Astrocyte (in vitro differentiated cells and primary cell): ENCODE results near the gene ZNF268. TPM values are rescaled to one million over a fixed set of nuclear protein-coding genes. Genes with fewer than 3 reads are reported as not detected.

Source experiments
- DNase-seq: peaks from one replicate; pipeline ENCODE4 v3.0.0-alpha.2; 2010; ENCODE audit warnings: low read depth
- FAIRE-seq: peaks from 2 replicates; lab custom pipeline; 2011; peaks lifted over from hg19 to GRCh38; lab: Jason Lieb, UNC
- H2AFZ ChIP-seq: 2 replicates; pipeline ENCODE4 v1.6.0; 2012; ENCODE audit warnings: low read depth, low read length, inconsistent platforms
- H3K27ac ChIP-seq: 2 replicates; pipeline ENCODE4 v1.5.1; 2011; ENCODE audit warnings: low read depth, low read length, inconsistent platforms
- H3K27me3 ChIP-seq: 2 replicates; pipeline ENCODE4 v1.6.0; 2011; ENCODE audit warnings: low read length, inconsistent platforms; ENCODE audit not compliant: insufficient read depth
- H3K36me3 ChIP-seq: 2 replicates; pipeline ENCODE4 v1.5.1; 2011; ENCODE audit warnings: low read length, inconsistent platforms; ENCODE audit not compliant: insufficient read depth
- H3K4me1 ChIP-seq: 2 replicates; pipeline ENCODE4 v1.5.1; 2011; ENCODE audit warnings: low read length, inconsistent platforms; ENCODE audit not compliant: insufficient read depth
- H3K4me2 ChIP-seq: 2 replicates; pipeline ENCODE4 v1.6.0; 2012; ENCODE audit warnings: low read length, inconsistent platforms
- H3K4me3 ChIP-seq: 2 replicates; pipeline ENCODE4 v1.5.1; 2011; ENCODE audit warnings: low read depth, mild to moderate bottlenecking, low read length, inconsistent platforms; ENCODE audit not compliant: insufficient read depth
- H3K79me2 ChIP-seq: 2 replicates; pipeline ENCODE4 v1.6.0; 2012; ENCODE audit warnings: mild to moderate bottlenecking, low read length, inconsistent platforms; ENCODE audit not compliant: insufficient read depth
- H3K9ac ChIP-seq: 2 replicates; pipeline ENCODE4 v1.6.0; 2012; ENCODE audit warnings: mild to moderate bottlenecking, low read length, inconsistent platforms
- H3K9me3 ChIP-seq: 2 replicates; pipeline ENCODE4 v1.5.1; 2012; ENCODE audit warnings: low read depth, mild to moderate bottlenecking, low read length, inconsistent platforms; ENCODE audit not compliant: insufficient read depth
- H4K20me1 ChIP-seq: 2 replicates; pipeline ENCODE4 v1.6.0; 2012; ENCODE audit warnings: low read length, inconsistent platforms; ENCODE audit not compliant: insufficient read depth
- H3K27ac Mint-ChIP-seq: one replicate; pipeline ENCODE4 v1.8.0; 2021; ENCODE audit warnings: mild to moderate bottlenecking, mixed read lengths; ENCODE audit not compliant: unreplicated experiment
- H3K27me3 Mint-ChIP-seq: one replicate; pipeline ENCODE4 v1.8.0; 2021; ENCODE audit warnings: low read depth, mixed read lengths; ENCODE audit not compliant: unreplicated experiment
- H3K36me3 Mint-ChIP-seq: one replicate; pipeline ENCODE4 v1.8.0; 2021; ENCODE audit warnings: low read depth, mixed read lengths; ENCODE audit not compliant: unreplicated experiment
- H3K4me1 Mint-ChIP-seq: one replicate; pipeline ENCODE4 v1.8.0; 2021; ENCODE audit warnings: low read depth, mixed read lengths; ENCODE audit not compliant: unreplicated experiment
- H3K4me3 Mint-ChIP-seq: one replicate; pipeline ENCODE4 v1.8.0; 2021; ENCODE audit warnings: mild to moderate bottlenecking, moderate library complexity, mixed read lengths; ENCODE audit not compliant: unreplicated experiment
- H3K9me3 Mint-ChIP-seq: one replicate; pipeline ENCODE4 v1.8.0; 2021; ENCODE audit warnings: mild to moderate bottlenecking, mixed read lengths; ENCODE audit not compliant: unreplicated experiment
- EZH2 ChIP-seq: IDR thresholded peaks from 2 replicates; pipeline ENCODE4 v1.6.1; 2012; ENCODE audit warnings: mild to moderate bottlenecking, low read length, inconsistent platforms; ENCODE audit not compliant: insufficient read depth
- total RNA-seq: library from RNA; stranded (reverse); gene quantifications from 2 replicates; pipeline ENCODE4 v1.2.1, GENCODE V29; 2021
- TF ChIP-seq, protein P1 (sequence below): IDR thresholded peaks from 2 replicates; pipeline ENCODE4 v1.5.1; 2011; ENCODE audit warnings: low read depth, mild to moderate bottlenecking, inconsistent platforms, low read length, moderate library complexity; ENCODE audit not compliant: insufficient read depth

ZNF268 gene
- total RNA-seq, 1 donor from 2014 or later = 21.0 TPM

DNA sequence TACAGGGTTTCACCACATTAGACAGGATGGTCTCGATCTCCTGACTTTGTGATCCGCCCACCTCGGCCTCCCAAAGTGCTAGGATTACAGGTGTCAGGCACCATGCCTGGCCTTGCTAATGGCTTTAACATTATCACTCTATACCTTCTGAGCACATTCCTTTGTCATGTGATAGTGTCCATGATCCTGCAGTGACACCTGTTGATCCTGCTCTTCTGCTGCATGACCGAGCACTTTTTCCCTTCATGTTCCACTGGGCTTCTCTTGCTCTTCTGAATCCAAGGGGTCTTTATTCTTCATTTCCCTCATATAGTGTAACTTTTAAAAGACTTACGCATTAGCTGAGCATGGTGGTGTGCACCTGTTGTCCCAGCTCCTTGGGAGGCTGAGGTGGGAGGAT is 11.6 kb downstream of the ZNF268 start:
- H3K79me2 ChIP-seq = no peaks in the 10 kb centered on the region
- FAIRE-seq (no peak), DNase-seq (no peak)
- no peaks in the 10 kb centered on the region for H3K27me3 Mint-ChIP-seq
- H3K9ac ChIP-seq = no peak overlapping the region
- no peak overlapping the region for H3K27ac Mint-ChIP-seq
- H3K4me1 ChIP-seq = no peaks in the 10 kb centered on the region
- no peak overlapping the region for H3K4me3 ChIP-seq
- peaks cover 58% of the 10 kb centered on the region for H3K9me3 Mint-ChIP-seq
- no peak overlapping the region for H2AFZ ChIP-seq
- H3K27ac ChIP-seq = no peak overlapping the region
- peaks cover 65% of the 10 kb centered on the region for H3K36me3 ChIP-seq
- H3K36me3 Mint-ChIP-seq = peaks cover 81% of the 10 kb centered on the region
- H3K4me3 Mint-ChIP-seq = no peak overlapping the region
- H3K9me3 ChIP-seq = peaks cover 64% of the 10 kb centered on the region
- H3K27me3 ChIP-seq = no peaks in the 10 kb centered on the region
- H4K20me1 ChIP-seq = no peaks in the 10 kb centered on the region
- no peak for TF ChIP-seq EZH2
- TF ChIP-seq, protein P1, sequence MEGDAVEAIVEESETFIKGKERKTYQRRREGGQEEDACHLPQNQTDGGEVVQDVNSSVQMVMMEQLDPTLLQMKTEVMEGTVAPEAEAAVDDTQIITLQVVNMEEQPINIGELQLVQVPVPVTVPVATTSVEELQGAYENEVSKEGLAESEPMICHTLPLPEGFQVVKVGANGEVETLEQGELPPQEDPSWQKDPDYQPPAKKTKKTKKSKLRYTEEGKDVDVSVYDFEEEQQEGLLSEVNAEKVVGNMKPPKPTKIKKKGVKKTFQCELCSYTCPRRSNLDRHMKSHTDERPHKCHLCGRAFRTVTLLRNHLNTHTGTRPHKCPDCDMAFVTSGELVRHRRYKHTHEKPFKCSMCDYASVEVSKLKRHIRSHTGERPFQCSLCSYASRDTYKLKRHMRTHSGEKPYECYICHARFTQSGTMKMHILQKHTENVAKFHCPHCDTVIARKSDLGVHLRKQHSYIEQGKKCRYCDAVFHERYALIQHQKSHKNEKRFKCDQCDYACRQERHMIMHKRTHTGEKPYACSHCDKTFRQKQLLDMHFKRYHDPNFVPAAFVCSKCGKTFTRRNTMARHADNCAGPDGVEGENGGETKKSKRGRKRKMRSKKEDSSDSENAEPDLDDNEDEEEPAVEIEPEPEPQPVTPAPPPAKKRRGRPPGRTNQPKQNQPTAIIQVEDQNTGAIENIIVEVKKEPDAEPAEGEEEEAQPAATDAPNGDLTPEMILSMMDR = no peak
- no peak overlapping the region for H3K4me2 ChIP-seq
- no peaks in the 10 kb centered on the region for H3K4me1 Mint-ChIP-seq

DNA sequence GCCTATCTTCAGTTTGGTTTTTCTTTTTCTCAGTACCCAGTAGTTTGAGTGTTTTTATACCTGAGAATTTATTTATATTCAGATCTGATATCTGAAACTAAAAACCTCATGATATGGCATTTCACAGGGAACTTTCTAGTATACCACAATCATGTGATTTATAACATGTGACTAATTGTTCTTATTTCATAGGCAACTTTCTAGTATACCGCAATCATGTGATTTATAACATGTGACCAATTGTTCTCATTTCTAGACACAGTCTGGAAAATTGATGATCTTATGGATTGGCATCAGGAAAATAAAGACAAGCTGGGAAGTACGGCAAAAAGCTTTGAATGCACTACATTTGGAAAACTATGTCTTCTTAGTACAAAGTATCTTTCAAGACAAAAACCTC is 20.6 kb downstream of the ZNF268 start:
- no peaks in the 10 kb centered on the region for H3K27me3 ChIP-seq
- H3K27ac ChIP-seq = no peak overlapping the region
- no peak overlapping the region for H3K4me3 ChIP-seq
- no peak overlapping the region for H3K4me2 ChIP-seq
- Mint-ChIP-seq H3K4me1 (no peaks in the 10 kb centered on the region), H3K36me3 (peaks cover 66% of the 10 kb centered on the region), H3K9me3 (peaks cover 69% of the 10 kb centered on the region), H3K27me3 (no peaks in the 10 kb centered on the region), H3K27ac (no peak overlapping the region), H3K4me3 (no peak overlapping the region)
- no peaks in the 10 kb centered on the region for H3K79me2 ChIP-seq
- H3K9ac ChIP-seq = no peak overlapping the region
- H3K9me3 ChIP-seq = peaks cover 49% of the 10 kb centered on the region
- TF ChIP-seq EZH2 = no peak
- TF ChIP-seq, protein P1 = no peak
- H3K36me3 ChIP-seq = peaks cover 29% of the 10 kb centered on the region
- DNase-seq (no peak), FAIRE-seq (no peak)
- no peaks in the 10 kb centered on the region for H4K20me1 ChIP-seq
- no peak overlapping the region for H2AFZ ChIP-seq
- no peaks in the 10 kb centered on the region for H3K4me1 ChIP-seq

DNA sequence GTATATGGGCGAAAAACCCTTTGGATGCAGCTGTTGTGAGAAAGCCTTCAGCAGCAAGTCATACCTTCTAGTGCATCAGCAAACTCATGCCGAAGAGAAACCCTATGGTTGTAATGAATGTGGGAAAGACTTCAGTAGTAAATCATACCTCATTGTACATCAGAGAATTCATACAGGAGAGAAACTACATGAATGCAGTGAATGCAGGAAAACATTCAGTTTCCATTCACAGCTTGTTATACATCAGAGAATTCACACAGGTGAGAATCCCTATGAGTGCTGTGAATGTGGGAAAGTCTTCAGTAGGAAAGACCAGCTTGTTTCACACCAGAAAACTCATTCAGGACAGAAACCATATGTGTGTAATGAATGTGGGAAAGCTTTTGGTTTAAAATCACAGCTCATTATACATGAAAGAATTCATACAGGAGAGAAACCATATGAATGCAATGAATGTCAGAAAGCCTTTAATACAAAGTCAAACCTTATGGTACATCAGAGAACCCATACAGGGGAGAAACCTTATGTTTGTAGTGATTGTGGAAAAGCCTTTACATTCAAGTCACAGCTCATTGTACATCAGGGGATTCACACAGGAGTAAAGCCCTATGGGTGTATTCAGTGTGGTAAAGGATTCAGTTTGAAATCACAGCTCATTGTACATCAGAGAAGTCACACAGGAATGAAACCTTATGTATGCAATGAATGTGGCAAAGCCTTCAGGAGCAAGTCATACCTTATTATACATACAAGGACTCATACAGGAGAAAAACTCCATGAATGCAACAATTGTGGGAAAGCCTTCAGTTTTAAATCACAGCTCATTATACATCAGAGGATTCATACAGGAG is 21.4 kb downstream of the ZNF268 start:
- Histone ChIP-seq H3K27ac (no peak overlapping the region), H3K9ac (no peak overlapping the region), H3K27me3 (no peaks in the 10 kb centered on the region), H3K4me3 (no peak overlapping the region), H4K20me1 (no peaks in the 10 kb centered on the region), H3K36me3 (peaks cover 29% of the 10 kb centered on the region), H2AFZ (no peak overlapping the region), H3K4me1 (no peaks in the 10 kb centered on the region), H3K9me3 (peaks cover 52% of the 10 kb centered on the region), H3K4me2 (no peak overlapping the region), H3K79me2 (no peaks in the 10 kb centered on the region)
- peaks cover 73% of the 10 kb centered on the region for H3K36me3 Mint-ChIP-seq
- TF ChIP-seq, protein P1 = no peak
- no peak for TF ChIP-seq EZH2
- H3K4me3 Mint-ChIP-seq = no peak overlapping the region
- H3K27me3 Mint-ChIP-seq = no peaks in the 10 kb centered on the region
- peak; percentile 39 for FAIRE-seq
- no peaks in the 10 kb centered on the region for H3K4me1 Mint-ChIP-seq
- peak; percentile 24 for DNase-seq
- no peak overlapping the region for H3K27ac Mint-ChIP-seq
- peaks cover 77% of the 10 kb centered on the region for H3K9me3 Mint-ChIP-seq
